Stimulated activated CD4-positive, alpha-beta T cell treated with anti-CD3 and anti-CD28 coated beads, Interleukin-2, amount 100 ng/mL, for 48 hours (primary cell): ENCODE data around the gene MUC3A.
"Not testable (repeated sequence)": the region's sequence is repeated elsewhere in the genome, so short reads cannot be mapped to it uniquely, and the experiment has no call there.

Source experiments
- DNase-seq, 2 donors: peaks; one replicate each; pipeline ENCODE4 v3.0.0-alpha.2; 2020

The MUC3A gene, protein sequence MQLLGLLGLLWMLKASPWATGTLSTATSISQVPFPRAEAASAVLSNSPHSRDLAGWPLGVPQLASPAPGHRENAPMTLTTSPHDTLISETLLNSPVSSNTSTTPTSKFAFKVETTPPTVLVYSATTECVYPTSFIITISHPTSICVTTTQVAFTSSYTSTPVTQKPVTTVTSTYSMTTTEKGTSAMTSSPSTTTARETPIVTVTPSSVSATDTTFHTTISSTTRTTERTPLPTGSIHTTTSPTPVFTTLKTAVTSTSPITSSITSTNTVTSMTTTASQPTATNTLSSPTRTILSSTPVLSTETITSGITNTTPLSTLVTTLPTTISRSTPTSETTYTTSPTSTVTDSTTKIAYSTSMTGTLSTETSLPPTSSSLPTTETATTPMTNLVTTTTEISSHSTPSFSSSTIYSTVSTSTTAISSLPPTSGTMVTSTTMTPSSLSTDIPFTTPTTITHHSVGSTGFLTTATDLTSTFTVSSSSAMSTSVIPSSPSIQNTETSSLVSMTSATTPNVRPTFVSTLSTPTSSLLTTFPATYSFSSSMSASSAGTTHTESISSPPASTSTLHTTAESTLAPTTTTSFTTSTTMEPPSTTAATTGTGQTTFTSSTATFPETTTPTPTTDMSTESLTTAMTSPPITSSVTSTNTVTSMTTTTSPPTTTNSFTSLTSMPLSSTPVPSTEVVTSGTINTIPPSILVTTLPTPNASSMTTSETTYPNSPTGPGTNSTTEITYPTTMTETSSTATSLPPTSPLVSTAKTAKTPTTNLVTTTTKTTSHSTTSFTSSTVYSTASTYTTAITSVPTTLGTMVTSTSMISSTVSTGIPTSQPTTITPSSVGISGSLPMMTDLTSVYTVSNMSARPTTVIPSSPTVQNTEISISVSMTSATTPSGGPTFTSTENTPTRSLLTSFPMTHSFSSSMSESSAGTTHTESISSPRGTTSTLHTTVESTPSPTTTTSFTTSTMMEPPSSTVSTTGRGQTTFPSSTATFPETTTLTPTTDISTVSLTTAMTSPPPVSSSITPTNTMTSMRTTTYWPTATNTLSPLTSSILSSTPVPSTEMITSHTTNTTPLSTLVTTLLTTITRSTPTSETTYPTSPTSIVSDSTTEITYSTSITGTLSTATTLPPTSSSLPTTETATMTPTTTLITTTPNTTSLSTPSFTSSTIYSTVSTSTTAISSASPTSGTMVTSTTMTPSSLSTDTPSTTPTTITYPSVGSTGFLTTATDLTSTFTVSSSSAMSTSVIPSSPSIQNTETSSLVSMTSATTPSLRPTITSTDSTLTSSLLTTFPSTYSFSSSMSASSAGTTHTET (N-terminal part only)

GRCh38 chr7:100949227-100949932 lies at the start of gene MUC3A:
MUC3A (plus strand) TSS chr7:100949534; CDS start chr7:100949625, 91 bp downstream.
- DNase-seq = no peak

- DNase-seq = no peak
These were observed 48.4 kb upstream of the MUC3A start for GRCh38 chr7:100900978-100901377.

GRCh38 chr7:100901921-100902332 lies 47.4 kb upstream of the MUC3A start:
- DNase-seq = no peak

DNA sequence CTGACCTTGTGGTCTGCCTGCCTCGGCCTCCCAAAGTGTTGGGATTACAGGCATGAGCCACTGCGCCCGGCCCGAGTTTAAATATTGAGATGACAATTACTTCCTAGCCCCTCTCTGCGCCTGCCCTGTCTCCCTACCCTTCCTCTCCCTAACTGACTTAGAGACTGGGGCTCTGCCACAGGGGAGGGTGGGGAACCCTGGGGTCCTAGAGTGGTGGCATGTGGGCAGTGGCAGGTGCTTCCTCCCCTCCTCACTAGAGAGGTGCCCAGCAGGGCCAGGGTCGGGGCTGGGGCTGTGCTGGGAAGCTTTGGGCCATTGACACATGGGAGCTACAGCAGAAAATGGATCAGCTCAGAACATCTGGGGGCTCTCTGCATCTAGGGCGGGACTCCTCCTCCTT lies 46.7 kb upstream of the MUC3A start:
- no peak for DNase-seq

DNA sequence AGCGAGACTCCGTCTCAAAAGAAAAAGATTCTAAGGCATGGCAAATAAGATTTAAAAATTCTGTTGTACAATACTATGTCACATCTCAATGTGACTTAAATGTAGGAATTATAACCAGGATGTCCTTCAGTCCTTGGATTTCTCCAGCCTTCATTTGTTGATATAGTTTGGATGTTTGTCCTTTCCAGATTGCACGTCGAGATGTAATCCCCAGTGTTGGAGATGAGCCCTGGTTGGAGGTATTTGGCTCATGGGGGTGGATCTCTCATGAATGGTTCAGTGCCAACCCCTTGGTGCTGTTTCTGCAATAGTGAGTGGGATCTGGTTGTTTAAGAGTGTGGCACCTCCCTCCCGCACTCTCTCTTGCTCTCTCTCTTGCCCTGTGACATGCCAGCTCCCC lies 40.8 kb upstream of the MUC3A start:
- no peak for DNase-seq

DNA sequence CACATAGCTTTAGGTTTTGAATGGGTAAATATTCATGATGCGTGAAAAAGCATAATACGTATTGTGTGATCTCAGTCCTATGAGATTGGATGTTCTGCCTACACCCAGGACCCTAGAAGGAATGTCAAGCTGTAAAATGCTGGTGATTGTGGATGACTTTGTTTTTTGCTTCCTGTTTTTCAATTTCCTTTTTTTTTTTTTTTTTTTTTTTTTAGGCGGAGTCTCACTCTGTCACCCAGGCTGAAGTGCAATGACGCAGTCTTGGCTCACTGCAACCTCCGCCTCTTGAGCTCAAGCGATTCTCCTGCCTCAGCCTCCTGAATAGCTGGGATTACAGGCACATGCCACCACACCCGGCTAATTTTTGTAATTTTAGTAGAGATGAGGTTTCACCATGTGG lies 38.9 kb upstream of the MUC3A start:
- not testable (repeated sequence) for DNase-seq

DNA sequence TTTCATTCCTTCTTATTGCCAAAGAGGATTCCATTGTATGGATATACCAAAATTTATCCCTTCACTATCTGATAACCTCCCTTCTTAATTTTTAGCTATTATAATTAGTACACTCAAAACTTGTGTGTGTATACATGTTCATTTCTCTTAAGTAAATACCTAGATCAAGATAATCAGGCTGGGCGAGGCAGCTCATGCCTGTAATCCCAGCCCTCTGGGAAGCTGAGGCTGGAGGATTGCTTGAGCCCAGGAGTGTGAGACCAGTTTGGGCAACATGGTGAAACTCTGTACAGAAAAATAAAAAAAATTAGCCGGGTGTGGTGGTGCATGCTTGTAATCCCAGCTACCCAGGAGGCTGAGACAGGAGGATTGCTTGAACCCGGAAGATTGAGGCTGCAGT lies 37.9 kb upstream of the MUC3A start:
- DNase-seq = no peak

DNA sequence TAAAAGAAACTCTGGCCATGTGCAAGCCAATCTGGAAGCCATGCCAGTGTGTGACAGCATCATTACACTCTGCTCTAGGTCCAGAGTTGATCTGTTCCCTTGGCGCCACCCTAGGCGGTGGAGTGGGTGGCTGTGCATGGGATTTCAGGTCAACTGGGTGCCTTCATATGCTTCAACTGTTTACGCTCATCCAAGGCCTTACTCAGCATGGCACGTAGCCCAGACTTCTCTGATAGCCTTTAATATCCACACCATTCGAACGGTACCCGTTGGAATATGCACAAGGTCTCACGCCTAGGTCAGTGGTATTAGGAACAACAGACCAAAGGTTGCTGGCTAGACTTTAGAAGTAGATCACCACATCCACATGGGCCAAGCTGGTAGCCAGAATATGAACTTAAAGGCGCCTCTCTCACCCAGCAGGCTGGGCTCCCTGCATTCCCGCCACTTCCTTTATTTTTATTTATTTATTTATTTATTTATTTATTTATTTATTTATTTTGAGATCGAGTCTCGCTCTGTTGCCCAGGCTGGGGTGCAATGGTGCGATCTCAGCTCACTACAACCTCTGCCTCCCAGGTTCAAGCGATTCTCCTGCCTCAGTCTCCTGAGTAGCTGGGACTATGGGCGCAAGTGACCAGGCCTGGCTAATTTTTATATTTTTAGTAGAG lies 35.0 kb upstream of the MUC3A start:
- DNase-seq = no peak

DNA sequence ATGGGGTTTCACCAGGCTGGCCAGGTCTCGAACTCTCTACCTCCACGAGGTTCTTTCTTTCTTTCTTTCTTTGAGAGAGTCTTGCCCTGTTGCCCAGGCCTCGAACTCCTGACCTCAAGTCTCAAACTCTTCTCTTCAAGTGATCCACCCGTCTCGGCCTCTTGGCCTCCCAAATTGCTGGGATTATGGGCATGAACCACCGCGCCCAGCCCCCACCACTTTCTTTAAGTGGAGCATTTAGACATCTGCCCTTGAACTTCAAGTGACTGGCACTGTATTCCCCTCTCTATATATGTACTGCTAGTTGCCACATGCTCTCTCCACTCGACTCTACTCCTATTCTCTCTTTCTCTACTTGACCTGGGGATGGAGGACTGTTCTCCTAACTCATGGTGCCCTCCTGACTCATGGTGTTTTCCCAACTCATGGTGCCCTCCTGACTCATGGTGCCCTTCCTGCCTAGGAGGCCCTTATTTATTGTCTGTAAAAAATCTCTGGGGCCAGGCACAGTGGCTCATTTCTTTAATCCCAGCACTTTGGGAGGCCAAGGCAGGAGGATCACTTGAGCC lies 34.4 kb upstream of the MUC3A start:
- no peak for DNase-seq

- not testable (repeated sequence) for DNase-seq
These were observed 30.0 kb upstream of the MUC3A start for GRCh38 chr7:100919335-100919734.

- DNase-seq = not testable (repeated sequence)
These were observed 29.4 kb upstream of the MUC3A start for GRCh38 chr7:100919779-100920437.

GRCh38 chr7:100921039-100921438 lies 28.3 kb upstream of the MUC3A start:
- DNase-seq = no peak

DNA sequence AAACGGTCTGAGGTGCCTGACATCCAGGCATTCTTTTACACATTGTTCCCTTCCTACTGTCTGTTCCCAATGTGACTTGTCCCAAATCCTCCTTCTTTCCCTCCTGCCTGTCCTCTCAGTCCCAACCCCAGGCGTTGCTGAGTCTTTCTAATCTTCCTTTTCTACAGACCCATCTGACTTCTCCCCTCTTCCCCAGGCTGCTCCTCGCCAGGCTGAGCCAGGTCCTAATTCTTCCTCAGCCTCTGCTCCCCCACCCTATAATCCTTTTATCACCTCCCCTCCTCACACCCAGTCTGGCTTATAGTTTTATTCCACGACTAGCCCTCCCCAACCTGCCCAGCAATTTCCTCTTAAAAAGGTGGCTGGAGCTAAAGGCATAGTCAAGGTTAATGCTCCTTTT lies 25.7 kb upstream of the MUC3A start:
- not testable (repeated sequence) for DNase-seq

DNA sequence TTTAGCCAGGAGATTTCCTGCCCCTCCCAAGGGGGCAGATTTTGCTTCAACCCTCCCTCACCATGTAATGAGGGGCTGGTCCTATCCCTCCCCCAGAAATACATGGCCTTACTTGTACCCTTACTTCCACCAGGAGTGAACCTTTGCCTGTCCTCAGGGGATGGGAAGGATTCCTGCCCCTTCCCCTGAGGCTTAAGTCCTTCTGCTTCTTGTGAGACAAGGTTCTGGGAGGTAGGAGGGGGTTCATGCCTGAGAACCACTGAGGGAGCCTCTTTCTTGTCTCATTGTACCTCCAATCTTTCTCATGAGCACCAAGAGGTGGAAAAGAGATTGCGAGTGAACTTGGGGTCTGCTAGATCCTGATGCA lies 19.5 kb upstream of the MUC3A start:
- no peak for DNase-seq

GRCh38 chr7:100933734-100934133 lies 15.6 kb upstream of the MUC3A start:
- no peak for DNase-seq

DNA sequence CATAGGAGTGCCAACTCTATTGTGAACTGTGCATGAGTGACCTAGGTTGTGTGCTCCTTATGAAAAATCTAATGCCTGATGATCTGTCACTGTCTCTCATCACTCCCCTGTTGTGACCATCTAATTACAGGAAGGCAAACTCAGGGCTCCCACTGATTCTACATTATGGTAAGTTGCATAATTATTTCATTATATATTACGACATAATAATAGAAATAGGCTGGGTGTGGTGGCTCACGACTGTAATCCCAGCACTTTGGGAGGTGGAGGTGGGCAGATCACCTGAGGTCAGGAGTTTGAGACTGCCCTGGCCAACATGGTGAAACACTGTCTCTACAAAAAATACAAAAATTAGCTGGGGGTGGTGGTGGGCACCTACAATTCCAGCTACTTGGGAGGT lies 14.0 kb upstream of the MUC3A start:
- not testable (repeated sequence) for DNase-seq

DNA sequence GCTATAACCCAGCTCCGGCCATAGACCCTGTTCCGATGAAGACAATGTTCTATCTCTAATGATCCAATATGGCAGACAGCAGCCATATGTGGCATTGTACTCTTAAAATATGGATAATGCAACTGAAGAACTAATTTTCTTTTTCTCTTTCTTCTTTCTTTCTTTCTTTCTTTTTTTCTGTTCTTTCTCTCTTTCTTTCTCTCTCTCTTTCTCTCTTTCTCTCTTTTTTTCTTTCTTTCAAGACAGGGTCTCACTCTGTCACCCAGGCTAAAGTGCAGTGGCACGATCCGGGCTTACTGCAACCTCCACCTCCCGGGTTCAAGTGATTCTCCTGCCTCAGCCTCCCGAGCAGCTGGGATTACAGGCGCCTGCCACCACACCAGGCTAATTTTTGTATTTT lies 13.2 kb upstream of the MUC3A start:
- not testable (repeated sequence) for DNase-seq

DNA sequence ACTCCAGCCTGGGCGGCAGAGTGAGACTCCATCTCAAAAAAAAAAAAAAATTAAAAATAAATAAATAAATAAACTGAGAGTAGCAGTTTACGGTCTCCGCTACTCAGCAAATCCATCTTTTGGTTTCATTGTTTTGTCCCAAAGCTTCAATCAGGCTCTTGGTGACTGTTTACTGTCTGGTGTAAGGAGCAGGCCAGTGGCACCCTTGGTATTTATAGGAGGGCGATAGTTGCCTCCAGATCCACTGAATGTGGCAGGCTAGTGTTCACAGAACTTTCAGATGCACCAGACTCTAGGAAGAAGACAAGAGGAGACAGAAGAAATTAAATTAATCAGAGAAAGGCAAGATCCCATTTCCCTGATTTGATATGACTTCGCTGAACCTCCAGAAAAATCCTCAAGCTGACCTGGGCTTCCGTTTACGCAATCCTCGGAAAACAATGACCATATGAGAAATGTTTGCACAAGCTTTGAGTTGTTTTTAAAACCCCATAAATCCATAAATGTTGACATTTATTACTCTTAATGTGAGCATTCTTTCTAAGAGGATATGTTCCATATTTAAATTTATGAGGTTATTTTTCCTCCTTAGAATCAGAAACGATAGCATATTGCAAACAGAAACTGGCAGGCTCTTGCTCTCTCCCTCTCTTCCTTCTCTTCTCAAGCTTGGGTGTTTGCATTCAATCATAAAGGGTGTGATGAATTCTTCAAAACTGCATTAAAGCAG lies 7.1 kb upstream of the MUC3A start:
- DNase-seq = no peak

DNA sequence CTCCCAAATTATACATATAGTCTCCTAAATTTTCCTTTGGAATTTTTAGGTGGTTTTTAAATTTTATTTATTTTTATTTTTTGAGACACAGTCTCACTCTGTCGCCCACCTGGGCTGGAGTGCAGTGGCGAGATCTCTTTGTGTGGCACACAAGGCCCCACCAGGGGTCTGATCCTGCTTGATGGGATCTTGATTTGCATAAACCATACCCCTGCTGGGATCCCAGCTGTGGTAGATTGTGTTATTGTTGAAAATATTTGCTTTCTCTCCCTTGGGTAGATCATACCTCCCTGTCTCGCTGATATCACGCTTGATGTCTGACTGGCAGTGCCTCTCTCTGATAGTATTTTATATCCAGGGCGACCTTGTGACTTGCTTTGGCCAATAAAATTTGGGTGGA lies 5.6 kb upstream of the MUC3A start:
- no peak for DNase-seq

DNA sequence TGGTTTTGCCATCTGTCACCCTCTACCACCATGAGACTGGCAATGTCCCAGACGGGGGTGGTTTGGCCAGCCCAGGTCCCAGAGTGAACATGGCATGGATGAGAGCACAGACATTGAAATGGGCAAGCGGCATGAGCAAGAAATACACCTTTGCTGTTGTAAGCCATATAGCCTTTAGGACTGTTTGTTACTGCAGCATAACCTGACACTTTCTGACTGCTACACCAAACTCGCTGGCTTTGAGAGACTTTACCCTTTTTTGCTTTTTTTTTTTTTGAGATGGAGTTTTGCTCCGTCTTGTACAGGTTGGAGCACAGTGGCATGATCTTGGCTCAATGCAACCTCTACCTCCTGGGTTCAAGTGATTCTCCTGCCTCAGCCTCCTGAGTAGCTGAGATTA lies 5.2 kb upstream of the MUC3A start:
- DNase-seq = no peak
